OCI-LY1 (cell line): ENCODE measurements around the gene TCEAL3.

Source experiments
- CTCF ChIP-seq: fragments of 200-600 bp; sonication (generic), shearing (Covaris generic); IDR thresholded peaks from 2 replicates; pipeline ENCODE4 v1.5.1; 2017; ENCODE audit warnings: mild to moderate bottlenecking, antibody characterized with exemption, low read length, moderate library complexity, mixed read lengths
- EZH2 ChIP-seq: fragments of 200-600 bp; sonication (generic), shearing (Covaris generic); IDR thresholded peaks from 2 replicates; pipeline ENCODE4 v1.8.0; 2017; ENCODE audit warnings: borderline replicate concordance, mixed run types, mild to moderate bottlenecking, antibody characterized with exemption, low read length, moderate library complexity, mixed read lengths

GRCh38 chrX:103610282-103610681, 2.5 kb downstream of the TCEAL3 start:
- TF ChIP-seq CTCF (no peak), EZH2 (no peak)
